ENCODE measurements around the gene CLEC4M.
"Not testable (repeated sequence)": the region's sequence is repeated elsewhere in the genome, so short reads cannot be mapped to it uniquely, and the experiment has no call there.

Gene CLEC4M

GRCh38 chr19:7742575-7742974 lies 20.5 kb upstream of the CLEC4M start:
- no peak for DNase-seq

GRCh38 chr19:7742991-7743390 lies 20.1 kb upstream of the CLEC4M start:
- DNase-seq: no peak

GRCh38 chr19:7743425-7743841 lies 19.6 kb upstream of the CLEC4M start:
- DNase-seq: no peak

GRCh38 chr19:7744199-7744786 lies 18.8 kb upstream of the CLEC4M start:
- DNase-seq: no peak

- DNase-seq: no peak
Observed at GRCh38 chr19:7744871-7745650, 18.0 kb upstream of the CLEC4M start.

GRCh38 chr19:7746306-7746705 lies 16.7 kb upstream of the CLEC4M start:
- not testable (repeated sequence) for DNase-seq

- no peak for DNase-seq
Observed at GRCh38 chr19:7746903-7747884, 15.8 kb upstream of the CLEC4M start, which contains the start of gene CD209. CD209 (minus strand) TSS chr19:7747534; CDS start chr19:7747511, 23 bp downstream.

GRCh38 chr19:7748171-7748570 lies 14.9 kb upstream of the CLEC4M start:
- DNase-seq: no peak

- no peak for DNase-seq
Observed at GRCh38 chr19:7748756-7749155, 14.3 kb upstream of the CLEC4M start.

GRCh38 chr19:7751157-7751783 lies 11.8 kb upstream of the CLEC4M start:
- no peak for DNase-seq

- DNase-seq: no peak
Observed at GRCh38 chr19:7756258-7756657, 6.8 kb upstream of the CLEC4M start.

GRCh38 chr19:7757358-7757757 lies 5.7 kb upstream of the CLEC4M start:
- DNase-seq: no peak

GRCh38 chr19:7759156-7759555 lies 3.9 kb upstream of the CLEC4M start:
- DNase-seq: no peak

GRCh38 chr19:7763696-7764095 lies 653 bp downstream of the CLEC4M start:
- DNase-seq: no peak

GRCh38 chr19:7764157-7764556 lies 1.1 kb downstream of the CLEC4M start:
- DNase-seq: not testable (repeated sequence)

- DNase-seq: not testable (repeated sequence)
Observed at GRCh38 chr19:7765043-7765442, 2.0 kb downstream of the CLEC4M start.

- DNase-seq: no peak
Observed at GRCh38 chr19:7766535-7766934, 3.5 kb downstream of the CLEC4M start.

- DNase-seq: no peak
Observed at GRCh38 chr19:7767487-7767886, 4.4 kb downstream of the CLEC4M start.

- DNase-seq: no peak
Observed at GRCh38 chr19:7769171-7769570, 6.1 kb downstream of the CLEC4M start.

GRCh38 chr19:7771072-7771471 lies 8.0 kb downstream of the CLEC4M start:
- DNase-seq: no peak

- no peak for DNase-seq
Observed at GRCh38 chr19:7772752-7773291, 9.8 kb downstream of the CLEC4M start.

- DNase-seq: no peak
Observed at GRCh38 chr19:7773841-7774240, 10.8 kb downstream of the CLEC4M start.

GRCh38 chr19:7775761-7776160 lies 12.7 kb downstream of the CLEC4M start:
- DNase-seq: no peak
